ENCODE measurements around the gene TCEA3. TPM values are rescaled to one million over a fixed set of nuclear protein-coding genes. Genes with fewer than 3 reads are reported as not detected.

The TCEA3 gene
- total RNA-seq, 3 donors from 2014 or later, result 95.7 to 200 (median 125) TPM

- no peak for DNase-seq
- ATAC-seq, result no peak
- peaks cover 37% of the 10 kb centered on the region for H3K9me3 ChIP-seq
- H3K4me1 ChIP-seq (ENCODE audit: low read depth), result peaks cover 27% of the 10 kb centered on the region
- no peak overlapping the region for H3K4me3 ChIP-seq
- TF ChIP-seq, protein P1, sequence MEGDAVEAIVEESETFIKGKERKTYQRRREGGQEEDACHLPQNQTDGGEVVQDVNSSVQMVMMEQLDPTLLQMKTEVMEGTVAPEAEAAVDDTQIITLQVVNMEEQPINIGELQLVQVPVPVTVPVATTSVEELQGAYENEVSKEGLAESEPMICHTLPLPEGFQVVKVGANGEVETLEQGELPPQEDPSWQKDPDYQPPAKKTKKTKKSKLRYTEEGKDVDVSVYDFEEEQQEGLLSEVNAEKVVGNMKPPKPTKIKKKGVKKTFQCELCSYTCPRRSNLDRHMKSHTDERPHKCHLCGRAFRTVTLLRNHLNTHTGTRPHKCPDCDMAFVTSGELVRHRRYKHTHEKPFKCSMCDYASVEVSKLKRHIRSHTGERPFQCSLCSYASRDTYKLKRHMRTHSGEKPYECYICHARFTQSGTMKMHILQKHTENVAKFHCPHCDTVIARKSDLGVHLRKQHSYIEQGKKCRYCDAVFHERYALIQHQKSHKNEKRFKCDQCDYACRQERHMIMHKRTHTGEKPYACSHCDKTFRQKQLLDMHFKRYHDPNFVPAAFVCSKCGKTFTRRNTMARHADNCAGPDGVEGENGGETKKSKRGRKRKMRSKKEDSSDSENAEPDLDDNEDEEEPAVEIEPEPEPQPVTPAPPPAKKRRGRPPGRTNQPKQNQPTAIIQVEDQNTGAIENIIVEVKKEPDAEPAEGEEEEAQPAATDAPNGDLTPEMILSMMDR (IDR thresholded peaks at IDR 0.05), result no peak
- intact Hi-C loops (cut with DNase I, micrococcal nuclease), result no loop called here
- H3K36me3 ChIP-seq (ENCODE audit: low read depth), result peaks cover 15% of the 10 kb centered on the region
Measured at GRCh38 chr1:23366146-23366545, 58.4 kb downstream of the TCEA3 start.

GRCh38 chr1:23362218-23362713, 62.3 kb downstream of the TCEA3 start:
- no peak for DNase-seq
- H3K9me3 ChIP-seq, result peaks cover 58% of the 10 kb centered on the region
- ATAC-seq, result no peak
- TF ChIP-seq, protein P1 (IDR thresholded peaks at IDR 0.05), result no peak
- intact Hi-C loops (cut with DNase I, micrococcal nuclease), result no loop called here
- H3K36me3 ChIP-seq (ENCODE audit: low read depth), result peaks cover 15% of the 10 kb centered on the region
- peaks cover 9% of the 10 kb centered on the region for H3K4me1 ChIP-seq (ENCODE audit: low read depth)
- no peak overlapping the region for H3K4me3 ChIP-seq

GRCh38 chr1:23358310-23358875, 66.2 kb downstream of the TCEA3 start:
- Histone ChIP-seq H3K4me1 (ENCODE audit: low read depth) (no peaks in the 10 kb centered on the region), H3K9me3 (peaks cover 43% of the 10 kb centered on the region), H3K36me3 (ENCODE audit: low read depth) (peaks cover 15% of the 10 kb centered on the region), H3K4me3 (no peak overlapping the region)
- ATAC-seq (no peak), DNase-seq (no peak)
- intact Hi-C loops (cut with DNase I, micrococcal nuclease), result no loop called here
- TF ChIP-seq, protein P1 (IDR thresholded peaks at IDR 0.05), result no peak

DNA sequence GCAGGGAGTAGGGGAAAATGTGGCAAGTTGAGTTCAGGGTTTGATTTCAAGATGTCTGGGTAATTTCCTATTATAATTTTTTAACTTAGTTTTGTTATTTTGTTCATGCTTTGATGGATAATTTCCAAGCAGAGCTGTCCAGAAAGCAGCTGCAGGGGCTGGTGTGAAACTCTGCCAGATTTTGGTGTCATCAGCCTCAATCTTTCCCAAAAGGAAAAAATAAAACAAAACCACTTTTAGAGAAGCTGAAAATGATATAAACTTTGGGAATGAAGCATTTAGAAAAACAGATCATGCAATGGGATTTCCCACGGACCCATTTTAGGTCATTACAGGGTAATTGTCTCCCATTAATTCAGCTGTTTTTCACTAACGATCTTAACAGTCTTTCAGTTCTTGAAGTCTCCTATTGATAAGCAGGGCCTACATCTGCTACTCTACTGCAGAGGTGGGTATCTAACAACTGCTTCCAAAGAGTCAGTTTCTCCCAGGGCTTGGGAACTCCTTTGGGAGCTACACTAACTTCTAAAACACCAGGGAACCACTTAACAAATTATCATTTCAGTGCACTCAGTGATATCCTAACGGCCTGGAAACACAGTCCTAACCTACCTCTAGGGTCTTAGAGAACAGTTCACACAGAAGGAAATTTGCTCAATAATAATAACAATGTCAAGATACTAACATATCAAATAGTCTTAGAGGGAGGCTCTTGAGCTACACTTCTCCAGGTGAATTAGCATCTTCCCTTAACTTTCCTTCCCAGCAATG, 67.2 kb downstream of the TCEA3 start:
- no peaks in the 10 kb centered on the region for H3K4me1 ChIP-seq (ENCODE audit: low read depth)
- H3K36me3 ChIP-seq (ENCODE audit: low read depth), result peaks cover 6% of the 10 kb centered on the region
- ATAC-seq (no peak), DNase-seq (no peak)
- H3K4me3 ChIP-seq, result no peak overlapping the region
- TF ChIP-seq, protein P1 (IDR thresholded peaks at IDR 0.05), result no peak
- H3K9me3 ChIP-seq, result peaks cover 33% of the 10 kb centered on the region
- intact Hi-C loops (cut with DNase I, micrococcal nuclease), result no loop called here

DNA sequence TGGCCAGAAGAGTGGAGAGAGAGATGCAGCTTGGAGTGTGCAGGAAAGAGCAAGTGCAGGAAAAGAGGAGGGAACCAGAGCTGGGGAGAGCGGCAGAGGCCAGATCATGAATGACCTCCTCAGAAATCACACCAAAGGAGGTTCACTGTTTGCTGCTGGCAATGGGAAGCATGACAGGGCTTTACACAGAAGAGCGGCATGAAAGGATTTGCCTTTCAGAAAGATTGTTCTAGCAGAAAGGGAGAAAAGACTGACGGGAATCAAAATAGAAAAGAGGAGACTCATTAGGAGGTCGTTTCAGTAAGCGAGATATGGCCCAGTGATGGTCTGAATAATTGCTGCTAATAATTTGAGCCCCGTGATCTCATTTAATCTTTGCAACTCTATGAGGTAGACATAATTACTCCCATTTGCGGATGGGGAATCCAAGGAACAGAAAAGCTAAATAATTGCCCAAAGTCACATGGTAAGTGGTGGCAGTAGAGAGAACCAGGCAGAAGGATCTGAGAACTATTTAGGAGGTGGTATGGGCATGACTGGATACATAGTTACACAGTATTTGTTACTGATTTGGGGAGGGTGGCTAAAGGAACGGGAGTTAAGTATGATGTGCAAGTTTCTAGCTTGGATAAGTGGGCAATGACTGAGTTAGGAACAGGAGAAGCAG, 67.9 kb downstream of the TCEA3 start:
- no peak overlapping the region for H3K4me3 ChIP-seq
- intact Hi-C loops (cut with DNase I, micrococcal nuclease), result no loop called here
- ATAC-seq (no peak), DNase-seq (no peak)
- no peaks in the 10 kb centered on the region for H3K4me1 ChIP-seq (ENCODE audit: low read depth)
- TF ChIP-seq, protein P1 (IDR thresholded peaks at IDR 0.05), result no peak
- H3K9me3 ChIP-seq, result peaks cover 25% of the 10 kb centered on the region
- H3K36me3 ChIP-seq (ENCODE audit: low read depth), result no peaks in the 10 kb centered on the region
